Fibroblast of the conjunctiva (primary cell): ENCODE data around the gene TEN1.
"Not testable (repeated sequence)": the region's sequence is repeated elsewhere in the genome, so short reads cannot be mapped to it uniquely, and the experiment has no call there.

ENCODE experiments used
- DNase-seq: peaks from one replicate; pipeline ENCODE4 v3.0.0-alpha.2; 2010; ENCODE audit warnings: low read depth

TEN1 gene

GRCh38 chr17:76027159-76027839 lies 48.3 kb downstream of the TEN1 start, which contains the start of gene EVPL:
TSS of gene EVPL (minus strand) at chr17:76027306. CDS start at chr17:76027198, 108 bp downstream.
- no peak for DNase-seq

DNA sequence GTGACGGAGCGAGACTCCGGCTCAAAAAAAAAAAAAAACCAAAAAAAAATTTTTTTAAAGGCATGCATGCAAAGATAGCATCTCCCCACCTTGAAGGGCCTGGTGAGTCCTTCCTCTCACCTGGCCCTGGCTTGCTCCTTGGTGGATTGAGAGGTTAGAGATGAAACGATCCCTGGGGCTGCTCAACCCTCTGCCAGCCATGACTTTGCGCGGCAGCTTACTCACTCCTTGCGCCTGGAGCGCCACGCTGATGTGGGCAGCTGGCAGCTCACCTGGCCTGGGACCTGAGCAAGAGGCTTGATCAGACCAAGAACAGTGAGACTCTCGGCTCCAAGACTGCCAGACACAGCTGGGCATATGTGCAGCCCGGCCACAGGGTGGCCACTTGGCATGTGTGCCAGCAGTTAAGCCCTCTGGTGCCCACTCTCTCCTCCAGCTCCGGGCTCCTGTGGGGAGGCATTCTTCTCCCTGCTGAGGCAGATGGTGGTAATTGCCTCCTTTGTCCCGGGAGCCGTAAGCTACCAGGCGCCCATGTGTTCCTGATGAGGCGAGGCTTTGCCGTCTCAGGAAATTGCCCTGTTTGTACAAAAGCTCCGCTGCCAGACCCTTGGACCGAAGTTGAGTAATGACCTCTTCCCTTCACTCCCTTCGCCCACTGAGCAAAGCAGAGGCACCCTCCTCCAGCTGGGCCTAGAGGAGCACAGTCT lies 53.2 kb downstream of the TEN1 start:
- DNase-seq: no peak

DNA sequence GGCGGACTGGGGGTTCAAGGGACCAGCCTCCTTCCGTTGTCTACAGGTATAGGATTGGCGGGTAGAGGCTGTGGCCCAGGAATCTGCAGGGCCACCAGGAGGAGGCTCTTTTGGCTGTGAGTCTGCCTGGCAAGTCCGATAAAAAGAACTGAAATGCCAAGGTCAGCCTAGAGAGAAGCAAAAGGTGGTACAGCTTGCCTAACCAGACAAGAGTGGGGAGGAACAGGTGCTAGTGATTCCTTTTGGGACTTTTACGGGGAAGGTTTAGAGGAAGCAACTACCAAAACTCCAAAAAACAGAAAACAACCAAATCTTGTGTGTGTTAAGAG lies 53.7 kb downstream of the TEN1 start:
- no peak for DNase-seq

DNA sequence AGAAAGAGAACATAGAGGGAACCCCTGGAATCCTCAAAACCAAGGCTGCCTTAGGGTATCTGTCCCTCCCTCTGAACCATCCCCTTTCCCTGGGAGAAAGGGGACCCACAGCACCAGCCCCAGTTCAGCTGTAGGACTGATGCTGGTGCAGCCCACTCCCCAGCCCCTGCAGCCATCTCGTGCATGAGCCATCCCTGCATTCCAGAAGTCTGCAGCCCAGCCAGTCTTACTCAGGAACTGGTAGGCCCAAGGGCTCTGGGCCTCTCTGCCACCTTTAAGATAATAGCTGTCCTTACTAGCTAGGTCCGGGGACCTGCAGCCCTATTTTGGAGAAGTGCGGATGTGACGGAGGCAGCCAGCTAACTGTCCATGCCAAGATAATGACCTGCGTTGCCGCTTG lies 54.1 kb downstream of the TEN1 start:
- DNase-seq: no peak

DNA sequence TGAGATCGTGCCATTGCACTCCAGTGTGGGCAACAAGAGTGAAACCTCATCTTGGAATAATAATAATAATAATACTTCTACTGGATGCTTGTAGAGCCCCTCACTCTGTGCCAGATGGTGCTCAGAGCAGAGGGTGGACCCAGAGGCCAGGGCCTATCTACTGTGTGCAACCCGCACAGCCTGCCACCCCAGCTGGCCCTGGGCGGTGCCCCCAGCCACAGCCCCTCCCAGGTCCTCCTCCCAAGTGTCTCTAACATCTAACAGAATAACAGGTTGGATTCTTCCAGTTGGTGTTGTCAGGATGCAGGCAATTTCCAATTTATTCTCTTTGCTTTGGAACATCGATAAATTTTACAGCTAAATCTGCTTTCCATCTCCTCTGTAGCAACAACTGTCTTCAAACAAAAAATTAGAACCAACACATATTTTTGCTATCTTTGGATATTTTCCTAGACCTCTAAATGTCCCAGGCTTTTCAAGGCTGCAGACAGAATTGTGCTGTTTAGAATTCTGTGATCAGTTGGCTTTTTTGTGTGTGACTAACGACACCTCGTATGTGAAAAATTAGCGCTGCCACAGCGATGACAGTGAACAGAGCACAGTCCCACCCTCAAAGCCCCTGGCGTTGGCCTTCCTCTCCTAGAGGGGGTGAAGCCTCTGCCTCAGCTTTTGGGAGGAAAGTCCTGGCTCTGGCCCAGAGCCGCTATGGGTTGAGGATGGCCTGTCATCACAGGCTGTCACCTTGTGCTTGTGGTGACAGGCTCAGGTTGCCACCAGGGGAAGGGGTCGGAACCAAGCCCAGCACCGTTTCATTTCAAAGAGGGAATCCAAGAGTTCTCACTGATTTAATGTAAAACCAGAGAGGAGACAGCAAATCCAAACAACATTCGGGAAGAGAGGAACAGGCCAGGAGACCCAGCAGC lies 55.6 kb downstream of the TEN1 start:
- no peak for DNase-seq

GRCh38 chr17:76036497-76037261 lies 57.6 kb downstream of the TEN1 start:
- no peak for DNase-seq

GRCh38 chr17:76038050-76038449 lies 59.0 kb downstream of the TEN1 start:
- DNase-seq: no peak

GRCh38 chr17:76039121-76039520 lies 60.1 kb downstream of the TEN1 start:
- DNase-seq: no peak

GRCh38 chr17:76040376-76040775 lies 61.3 kb downstream of the TEN1 start:
- no peak for DNase-seq

- not testable (repeated sequence) for DNase-seq
These were observed 63.8 kb downstream of the TEN1 start for GRCh38 chr17:76042868-76043267.

DNA sequence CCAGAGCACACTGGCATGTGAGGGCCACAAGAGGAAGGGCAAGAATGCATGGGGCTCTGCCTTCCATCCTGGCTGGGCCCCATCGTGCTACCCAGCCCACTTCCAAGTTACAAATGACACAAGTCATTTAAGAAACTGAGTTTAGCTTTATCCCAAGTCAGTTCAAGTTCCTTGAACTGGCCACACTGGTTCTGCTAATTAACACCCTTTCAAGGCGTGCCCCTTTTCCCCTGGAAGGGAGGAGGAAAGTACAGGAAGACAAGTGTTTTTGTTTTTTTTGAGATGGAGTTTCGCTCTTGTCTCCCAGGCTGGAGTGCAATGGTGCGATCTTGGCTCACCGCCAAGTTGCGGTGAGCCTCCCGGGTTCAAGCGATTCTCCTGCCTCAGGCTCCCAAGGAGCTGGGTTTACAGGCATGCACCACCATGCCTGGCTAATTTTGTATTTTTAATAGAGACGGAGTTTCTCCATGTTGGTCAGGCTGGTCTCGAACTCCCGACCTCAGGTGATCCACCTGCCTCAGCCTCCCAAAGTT lies 65.5 kb downstream of the TEN1 start:
- DNase-seq: not testable (repeated sequence)

DNA sequence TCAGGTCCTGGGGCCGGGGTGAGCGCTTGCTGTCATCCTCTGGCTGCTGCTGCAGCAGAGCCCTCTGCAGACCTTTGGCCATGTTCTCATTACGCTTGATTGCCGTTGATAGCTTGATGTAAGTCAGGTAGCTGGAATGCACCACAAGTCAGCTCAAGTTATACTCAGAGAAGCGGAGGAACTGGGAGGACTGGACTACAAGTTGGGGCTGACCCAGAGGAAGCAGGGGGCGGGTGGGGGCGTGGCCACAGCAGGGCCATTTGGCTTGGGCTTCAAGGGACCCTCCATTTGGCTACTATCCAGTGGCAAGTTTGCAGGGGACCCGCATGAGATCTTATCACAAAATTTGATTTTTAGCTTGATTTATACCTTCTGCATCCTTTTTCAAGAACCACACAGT lies 67.0 kb downstream of the TEN1 start:
- no peak for DNase-seq

DNA sequence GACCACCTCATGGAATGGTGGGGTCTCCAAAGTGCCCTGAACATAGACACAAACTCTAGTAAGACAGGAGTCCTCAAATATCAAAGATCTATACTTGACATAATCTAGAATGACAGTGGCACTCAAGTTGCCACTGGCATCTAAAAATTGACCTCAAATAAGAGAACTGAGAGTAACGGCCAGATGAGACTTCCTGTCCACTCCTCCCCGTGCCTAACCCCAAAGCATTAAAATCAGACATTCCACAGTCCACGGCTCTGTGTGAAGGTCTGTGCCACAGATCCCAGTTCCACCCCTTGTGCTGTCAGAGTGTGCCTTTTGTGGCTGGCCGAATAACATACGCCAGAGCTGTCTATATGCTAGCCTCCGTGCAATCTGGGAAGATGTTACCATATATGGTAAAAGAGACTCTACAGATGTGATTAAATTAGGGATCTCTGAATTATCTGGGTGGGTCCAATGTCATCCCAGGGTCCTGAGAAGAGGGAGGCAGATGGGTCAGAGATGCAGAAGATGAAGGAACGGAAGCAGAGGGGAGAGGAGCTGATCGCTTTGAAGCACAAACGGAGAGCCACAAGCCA lies 69.1 kb downstream of the TEN1 start:
- no peak for DNase-seq

GRCh38 chr17:76048711-76049110 lies 69.7 kb downstream of the TEN1 start:
- no peak for DNase-seq

DNA sequence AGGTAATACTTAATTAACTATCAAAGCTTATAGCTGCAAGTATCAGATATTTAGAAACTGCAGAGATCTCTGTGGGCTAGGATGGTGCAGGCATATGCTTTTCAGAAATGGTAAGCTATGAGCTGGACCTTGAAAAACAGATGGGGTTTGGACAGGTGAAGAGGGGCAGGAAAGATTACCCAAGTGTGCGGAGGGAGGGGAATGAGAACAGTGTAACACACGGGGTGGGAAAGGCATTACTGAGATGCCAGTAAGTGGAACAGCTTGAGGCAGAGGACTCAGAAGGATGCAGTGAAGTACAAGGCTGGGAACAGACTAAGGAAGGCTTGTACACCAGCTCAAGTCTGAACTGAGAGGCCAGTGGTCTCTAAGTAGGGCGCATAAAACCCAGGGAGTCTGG lies 70.2 kb downstream of the TEN1 start:
- no peak for DNase-seq

- no peak for DNase-seq
These were observed 70.9 kb downstream of the TEN1 start for GRCh38 chr17:76049836-76050537.
